ENCODE measurements around the gene GPBAR1. TPM values are rescaled to one million over a fixed set of nuclear protein-coding genes. Genes with fewer than 3 reads are reported as not detected.

Gene GPBAR1
- total RNA-seq, 1 donor from 2014 or later: 0.54 TPM

DNA sequence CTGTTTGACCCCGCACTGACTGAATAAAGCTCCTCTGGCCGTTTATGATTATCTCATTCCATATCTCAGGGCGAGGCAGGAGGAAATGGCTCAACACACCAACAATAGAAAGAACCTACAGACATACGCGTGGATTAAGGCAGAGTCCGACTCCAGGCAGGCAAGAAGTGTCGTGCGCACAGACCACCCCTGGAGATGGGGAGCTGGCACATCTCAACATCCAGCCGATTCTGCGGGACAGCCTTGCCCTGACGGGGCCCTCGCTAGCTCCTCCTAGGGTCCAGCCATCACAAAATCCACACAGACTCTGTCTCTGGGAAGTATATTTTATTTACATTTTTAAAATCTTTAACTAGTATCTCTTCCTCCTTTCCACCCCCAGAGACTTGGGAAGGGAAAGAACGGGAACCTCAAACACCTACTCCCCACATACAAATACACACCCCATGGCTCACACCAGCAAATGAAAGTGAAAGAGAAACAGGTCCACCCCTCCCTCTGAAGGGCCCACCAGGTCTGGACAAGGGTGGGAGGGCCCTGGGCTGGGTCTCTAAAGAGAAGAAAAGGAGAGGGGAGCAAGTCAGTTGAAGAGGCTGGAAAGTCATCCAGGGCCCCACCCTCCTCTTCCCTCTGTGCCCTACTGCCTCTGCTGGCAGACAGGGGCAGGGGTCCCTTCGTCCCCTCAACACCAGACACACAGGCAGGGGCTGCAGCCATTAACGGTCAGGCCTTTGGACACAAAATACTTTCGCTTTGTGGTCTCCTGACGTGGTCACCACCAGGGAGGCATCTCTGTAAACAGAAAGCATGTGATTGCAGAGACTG, 3.2 kb downstream of the GPBAR1 start:
- intact Hi-C loops (cut with micrococcal nuclease): no loop called here

DNA sequence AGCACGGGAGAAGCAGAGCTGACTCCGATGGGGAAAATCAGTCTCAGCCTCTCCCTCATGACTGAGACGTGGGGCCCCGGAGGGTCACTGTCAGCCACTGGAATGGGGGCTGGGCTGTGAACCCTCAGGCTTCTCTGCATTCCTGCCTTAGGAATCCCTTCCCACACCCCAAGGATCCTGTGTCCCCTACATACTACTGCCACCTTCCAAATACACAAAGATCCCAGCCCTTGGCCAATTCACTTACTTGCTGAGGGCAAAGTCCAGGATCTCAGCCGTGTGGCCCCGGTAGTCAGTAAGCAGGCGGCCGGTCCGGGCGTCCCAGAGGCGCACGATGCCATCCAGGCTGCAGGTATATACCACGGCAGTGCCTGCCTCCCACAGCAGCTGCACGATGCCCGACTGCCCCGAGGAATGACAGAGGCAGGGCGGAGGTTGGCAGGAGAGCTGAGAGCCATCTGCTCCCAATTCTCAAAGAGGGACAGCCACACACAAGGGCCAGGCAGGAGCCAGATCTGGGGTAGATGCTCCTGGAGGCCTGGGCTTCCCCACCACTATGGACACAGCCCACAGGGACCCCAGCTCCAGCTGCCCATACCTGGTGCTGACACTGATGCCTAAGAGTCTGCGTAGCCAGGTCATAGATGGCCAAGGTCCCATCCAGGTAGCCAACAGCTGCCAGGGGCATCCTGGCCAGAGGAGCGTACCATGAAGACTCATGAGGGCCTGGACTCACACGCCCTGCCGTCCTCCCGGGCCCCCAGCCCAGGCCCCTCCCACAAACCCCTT, 4.2 kb downstream of the GPBAR1 start:
- H3K4me3 Mint-ChIP-seq: no peak overlapping the region
- intact Hi-C loops (cut with micrococcal nuclease): no loop called here

More for the DNA sequence above, 3.2 kb downstream of the GPBAR1 start:
- H3K27me3 Mint-ChIP-seq (ENCODE audit: insufficient read depth): no peaks in the 10 kb centered on the region
- H3K4me3 Mint-ChIP-seq: no peak overlapping the region
- peaks cover 18% of the 10 kb centered on the region for H3K36me3 Mint-ChIP-seq (ENCODE audit: low read depth)
- peak overlapping the region; percentile 71 for H3K27ac Mint-ChIP-seq
- H3K4me1 Mint-ChIP-seq (ENCODE audit: low read depth): peaks cover 18% of the 10 kb centered on the region
- DNase-seq (ENCODE audit: low spot score): no peak
- no peaks in the 10 kb centered on the region for H3K9me3 Mint-ChIP-seq

DNA sequence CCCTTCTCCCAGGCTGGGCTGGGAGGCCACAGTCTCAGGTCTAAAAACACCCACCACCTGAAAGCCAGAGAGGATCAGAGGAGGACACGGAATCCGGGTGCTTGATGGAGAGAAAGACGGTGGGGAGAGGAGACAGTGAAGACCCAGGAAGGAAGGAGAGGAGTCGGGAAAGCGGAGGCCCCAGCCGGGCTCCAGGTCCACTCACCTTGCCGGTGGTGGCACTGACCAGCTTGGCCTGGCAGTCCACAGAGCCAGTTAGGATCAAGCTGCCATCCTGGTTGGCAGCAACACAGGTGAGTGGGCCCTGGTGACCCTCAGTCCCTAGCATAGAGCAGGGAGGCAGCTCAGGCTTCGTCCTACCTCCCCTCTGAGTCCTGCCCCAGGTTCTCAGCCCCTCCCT, 4.8 kb downstream of the GPBAR1 start:
- Mint-ChIP-seq H3K9me3 (no peaks in the 10 kb centered on the region), H3K4me1 (ENCODE audit: low read depth) (peaks cover 23% of the 10 kb centered on the region), H3K4me3 (no peak overlapping the region), H3K27me3 (ENCODE audit: insufficient read depth) (peaks cover 1% of the 10 kb centered on the region), H3K36me3 (ENCODE audit: low read depth) (peaks cover 25% of the 10 kb centered on the region), H3K27ac (no peak overlapping the region)
- intact Hi-C loops (cut with micrococcal nuclease): no loop called here
- no peak for DNase-seq (ENCODE audit: low spot score)

More for the DNA sequence above, 4.2 kb downstream of the GPBAR1 start:
- Mint-ChIP-seq H3K9me3 (no peaks in the 10 kb centered on the region), H3K27me3 (ENCODE audit: insufficient read depth) (peaks cover 1% of the 10 kb centered on the region), H3K27ac (no peak overlapping the region), H3K4me1 (ENCODE audit: low read depth) (peaks cover 23% of the 10 kb centered on the region), H3K36me3 (ENCODE audit: low read depth) (peaks cover 24% of the 10 kb centered on the region)
- DNase-seq (ENCODE audit: low spot score): no peak

DNA sequence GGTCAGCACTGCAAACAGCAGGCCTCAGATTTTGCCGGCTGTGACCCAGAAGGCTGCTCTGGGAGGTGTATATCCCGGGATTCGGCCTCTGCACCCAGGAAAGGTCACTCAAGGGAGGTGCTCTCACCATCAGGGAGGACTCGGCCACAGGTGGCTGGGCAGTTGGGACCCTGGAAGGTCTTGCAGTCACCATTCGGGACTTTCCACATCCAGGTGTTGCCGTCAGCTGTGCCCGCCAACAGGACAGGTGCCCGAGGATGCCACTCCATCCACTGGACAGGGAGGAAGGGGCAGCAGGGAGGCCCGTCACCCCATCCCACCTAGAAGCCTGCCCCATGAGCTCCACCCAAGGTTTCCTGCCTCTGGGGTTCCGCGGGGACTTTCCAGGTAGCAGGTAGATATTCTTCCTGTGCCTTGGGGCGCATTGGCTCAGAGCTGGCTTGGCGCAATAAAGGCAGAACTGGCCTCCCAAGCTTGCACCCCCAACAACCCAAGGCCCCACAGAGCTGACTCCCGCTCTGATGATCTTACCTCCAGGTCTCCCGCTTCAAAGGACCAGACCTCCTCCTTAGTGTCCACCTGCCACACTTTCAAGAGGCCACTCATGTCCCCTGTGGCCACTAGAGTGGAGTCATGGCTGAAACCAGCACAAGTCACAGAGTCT, 5.6 kb downstream of the GPBAR1 start:
- DNase-seq (ENCODE audit: low spot score): no peak
- Mint-ChIP-seq H3K27me3 (ENCODE audit: insufficient read depth) (peaks cover 1% of the 10 kb centered on the region), H3K36me3 (ENCODE audit: low read depth) (peaks cover 25% of the 10 kb centered on the region), H3K4me3 (no peak overlapping the region), H3K27ac (peak overlapping the region; percentile 34), H3K9me3 (no peaks in the 10 kb centered on the region), H3K4me1 (ENCODE audit: low read depth) (peaks cover 30% of the 10 kb centered on the region)
- intact Hi-C loops (cut with micrococcal nuclease): no loop called here

DNA sequence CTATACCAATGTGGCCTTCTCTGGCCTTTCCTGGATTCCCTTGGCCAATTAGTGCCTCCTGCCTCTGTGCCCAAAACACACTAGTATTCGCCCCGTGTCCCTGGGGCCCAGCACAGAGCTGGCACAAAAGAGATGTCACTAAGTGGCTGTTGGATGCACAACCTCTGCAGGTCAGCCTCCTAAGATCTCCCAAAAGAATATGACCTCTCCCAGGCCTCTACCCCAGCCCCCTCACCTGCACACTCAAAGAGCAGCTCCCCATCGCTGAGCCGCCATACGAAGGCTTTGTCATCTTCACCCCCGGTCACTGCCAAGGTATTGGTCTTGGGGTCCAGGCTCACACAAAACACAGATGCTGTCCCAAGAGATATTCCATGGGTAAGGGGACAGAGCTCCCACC, 6.4 kb downstream of the GPBAR1 start:
- H3K4me1 Mint-ChIP-seq (ENCODE audit: low read depth): peaks cover 38% of the 10 kb centered on the region
- intact Hi-C loops (cut with micrococcal nuclease): no loop called here
- peaks cover 30% of the 10 kb centered on the region for H3K36me3 Mint-ChIP-seq (ENCODE audit: low read depth)
- H3K9me3 Mint-ChIP-seq: no peaks in the 10 kb centered on the region
- no peak overlapping the region for H3K27ac Mint-ChIP-seq
- H3K4me3 Mint-ChIP-seq: peak overlapping the region; percentile 31
- DNase-seq (ENCODE audit: low spot score): no peak
- peaks cover 1% of the 10 kb centered on the region for H3K27me3 Mint-ChIP-seq (ENCODE audit: insufficient read depth)

DNA sequence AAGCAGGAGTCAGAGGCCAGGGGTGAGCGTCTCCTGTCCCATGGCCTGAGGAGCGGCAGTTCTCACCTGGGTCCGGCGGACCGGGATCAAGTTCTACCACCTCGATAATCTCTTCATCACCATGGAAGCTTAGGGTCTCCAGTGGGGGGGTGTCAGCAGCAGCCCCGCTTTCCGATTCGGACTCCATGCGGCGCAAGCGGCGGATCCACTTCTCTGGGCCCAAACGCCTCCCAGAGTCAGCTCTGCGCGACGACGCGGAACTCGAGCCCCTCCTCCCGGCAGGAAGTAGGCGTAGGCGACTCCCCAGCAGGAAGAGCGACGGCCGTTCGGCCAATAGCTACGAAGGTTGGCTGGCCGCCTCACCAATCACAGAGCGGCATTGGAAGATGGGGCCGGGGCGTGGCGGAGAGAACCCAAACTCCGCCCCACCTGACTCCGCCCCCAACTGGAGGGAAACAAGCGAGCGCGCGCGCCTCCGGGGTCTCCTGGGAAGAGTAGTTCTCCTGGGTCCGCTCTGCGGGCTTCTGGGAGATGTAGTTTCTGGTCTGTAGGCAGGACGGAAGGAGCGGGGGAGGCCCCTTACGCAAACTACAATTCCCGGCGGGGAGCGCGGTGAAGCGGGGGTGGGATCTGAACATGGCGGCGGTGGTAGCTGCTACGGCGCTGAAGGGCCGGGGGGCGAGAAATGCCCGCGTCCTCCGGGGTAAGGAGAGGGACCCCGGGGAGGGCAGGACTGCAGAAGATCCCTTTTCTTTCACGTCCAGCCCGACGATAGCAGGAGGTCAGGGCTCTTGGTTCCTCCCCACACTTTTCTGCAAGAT, 9.3 kb downstream of the GPBAR1 start, which contains the start of the genes AAMP and PNKD:
Gene AAMP, minus strand, starts transcription at position 238 of the 821 bp plus-strand sequence. Its CDS starts 51 bp downstream, at position 187.
Gene PNKD, plus strand, starts transcription at position 620 of the 821 bp plus-strand sequence. Its CDS starts 17 bp downstream, at position 637.
- intact Hi-C loops (cut with micrococcal nuclease): loop anchor here (1.0 to 5.0 kb wide), 12 partner anchors 15 to 1272 kb away; partner anchors contain the start of genes ARPC2, BCS1L, CHPF and CNOT9
- H3K27me3 Mint-ChIP-seq (ENCODE audit: insufficient read depth): peaks cover 1% of the 10 kb centered on the region
- H3K27ac Mint-ChIP-seq: peak within 1 kb of the TSS; percentile 87
- no peaks in the 10 kb centered on the region for H3K9me3 Mint-ChIP-seq
- peaks cover 42% of the 10 kb centered on the region for H3K36me3 Mint-ChIP-seq (ENCODE audit: low read depth)
- peaks cover 38% of the 10 kb centered on the region for H3K4me1 Mint-ChIP-seq (ENCODE audit: low read depth)
- peak; percentile 100 for DNase-seq (ENCODE audit: low spot score)
- peak within 1 kb of the TSS; percentile 89 for H3K4me3 Mint-ChIP-seq

DNA sequence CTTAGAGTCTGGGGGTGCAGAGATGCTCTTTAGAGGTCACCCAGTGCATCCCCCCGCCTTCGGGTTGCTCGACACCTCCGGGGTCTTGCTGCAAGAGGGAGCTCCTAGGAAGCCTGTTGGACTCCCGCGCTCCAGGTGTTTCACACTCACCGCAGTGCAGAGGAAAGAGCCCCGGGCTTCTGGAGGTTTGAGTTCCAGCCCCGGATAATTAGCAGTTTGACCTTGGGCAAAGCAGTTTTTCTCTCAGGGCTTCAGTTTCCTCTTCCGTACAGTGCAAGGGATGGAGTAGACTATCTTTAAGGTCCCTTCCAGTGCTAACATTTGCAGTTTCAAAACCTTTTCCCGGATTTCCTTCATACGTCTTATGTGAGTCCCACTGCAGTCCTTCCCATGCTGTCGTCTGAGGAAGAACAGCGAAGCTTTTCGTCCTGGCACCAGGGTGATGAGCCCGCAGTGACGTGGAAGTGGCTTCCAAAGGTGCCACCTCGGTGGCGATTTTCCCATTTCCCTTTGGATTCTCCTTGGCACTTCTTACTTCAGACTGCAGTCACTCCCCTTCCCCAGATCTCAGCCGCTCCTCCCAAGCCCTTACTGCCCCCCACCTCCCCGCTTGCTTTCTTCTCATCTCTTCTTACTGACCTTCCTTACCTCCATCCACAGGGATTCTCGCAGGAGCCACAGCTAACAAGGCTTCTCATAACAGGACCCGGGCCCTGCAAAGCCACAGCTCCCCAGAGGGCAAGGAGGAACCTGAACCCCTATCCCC, 10.1 kb downstream of the GPBAR1 start:
- Mint-ChIP-seq H3K4me3 (peak overlapping the region; percentile 89), H3K36me3 (ENCODE audit: low read depth) (peaks cover 48% of the 10 kb centered on the region), H3K27ac (peak overlapping the region; percentile 87), H3K9me3 (no peaks in the 10 kb centered on the region), H3K4me1 (ENCODE audit: low read depth) (peaks cover 38% of the 10 kb centered on the region), H3K27me3 (ENCODE audit: insufficient read depth) (peaks cover 1% of the 10 kb centered on the region)
- intact Hi-C loops (cut with micrococcal nuclease): loop anchor here (1.0 to 5.0 kb wide), 12 partner anchors 15 to 1271 kb away; partner anchors contain the start of genes ARPC2, BCS1L, CHPF and CNOT9
- DNase-seq (ENCODE audit: low spot score): no peak

DNA sequence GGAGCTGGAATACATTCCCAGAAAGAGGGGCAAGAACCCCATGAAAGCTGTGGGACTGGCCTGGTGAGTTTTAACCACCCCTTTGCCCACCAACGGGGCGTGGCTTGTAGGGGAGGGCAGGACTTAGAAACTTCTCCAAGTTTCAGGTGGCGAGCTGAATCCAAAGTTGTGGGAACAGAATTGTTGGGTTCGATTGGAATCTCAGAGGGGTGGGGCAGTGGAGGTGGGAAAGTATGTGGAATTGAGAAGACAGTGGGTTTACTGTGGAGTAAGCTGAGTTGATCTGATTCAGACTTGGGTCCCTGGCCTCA, 10.6 kb downstream of the GPBAR1 start:
- Mint-ChIP-seq H3K27ac (peak overlapping the region; percentile 37), H3K4me3 (peak overlapping the region; percentile 89), H3K4me1 (ENCODE audit: low read depth) (peaks cover 38% of the 10 kb centered on the region), H3K9me3 (no peaks in the 10 kb centered on the region), H3K27me3 (ENCODE audit: insufficient read depth) (peaks cover 1% of the 10 kb centered on the region), H3K36me3 (ENCODE audit: low read depth) (peaks cover 50% of the 10 kb centered on the region)
- DNase-seq (ENCODE audit: low spot score): no peak
- intact Hi-C loops (cut with micrococcal nuclease): loop anchor here (5.0 kb wide), 1 partner anchor 1271 kb away; the partner anchor contains the start of genes CHPF and TMEM198

DNA sequence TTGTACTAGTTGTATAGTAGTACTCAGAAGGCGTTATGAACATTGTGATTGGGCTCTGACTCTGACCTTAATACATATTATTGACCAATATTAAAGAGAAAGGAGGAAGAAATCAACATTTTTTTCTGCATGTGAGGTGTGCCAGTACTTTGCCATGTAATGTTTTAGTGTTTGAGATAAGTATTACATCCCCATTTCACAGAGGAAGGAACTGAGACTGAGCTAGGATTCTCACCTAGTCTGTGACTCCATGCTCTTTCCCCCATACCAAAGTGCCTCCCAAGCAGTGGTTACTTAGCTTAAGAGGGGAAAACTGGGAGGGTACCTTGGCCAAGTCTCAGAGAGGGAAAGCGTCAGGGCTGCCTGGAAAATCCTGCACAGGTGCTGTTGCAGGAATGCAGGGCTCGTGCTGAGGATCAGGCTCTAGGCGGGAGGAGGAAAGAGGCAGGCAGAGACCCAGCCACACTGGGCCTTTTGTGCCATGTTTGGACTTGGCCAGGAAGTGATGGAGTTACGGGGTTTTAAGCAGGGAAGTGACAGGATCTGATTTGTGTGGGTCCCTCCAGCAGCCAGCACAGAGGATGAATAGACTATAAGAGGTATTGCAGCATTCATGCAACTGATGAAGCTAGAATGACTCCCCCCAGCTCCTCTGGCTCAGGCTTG, 11.2 kb downstream of the GPBAR1 start:
- peak overlapping the region; percentile 37 for H3K27ac Mint-ChIP-seq
- peaks cover 1% of the 10 kb centered on the region for H3K27me3 Mint-ChIP-seq (ENCODE audit: insufficient read depth)
- peaks cover 34% of the 10 kb centered on the region for H3K4me1 Mint-ChIP-seq (ENCODE audit: low read depth)
- no peaks in the 10 kb centered on the region for H3K9me3 Mint-ChIP-seq
- peak overlapping the region; percentile 89 for H3K4me3 Mint-ChIP-seq
- no peak for DNase-seq (ENCODE audit: low spot score)
- intact Hi-C loops (cut with micrococcal nuclease): loop anchor here (1.0 to 5.0 kb wide), 6 partner anchors 20 to 1270 kb away; partner anchors contain the start of genes CATIP, CHPF, TMBIM1 and TMEM198
- H3K36me3 Mint-ChIP-seq (ENCODE audit: low read depth): peaks cover 53% of the 10 kb centered on the region

DNA sequence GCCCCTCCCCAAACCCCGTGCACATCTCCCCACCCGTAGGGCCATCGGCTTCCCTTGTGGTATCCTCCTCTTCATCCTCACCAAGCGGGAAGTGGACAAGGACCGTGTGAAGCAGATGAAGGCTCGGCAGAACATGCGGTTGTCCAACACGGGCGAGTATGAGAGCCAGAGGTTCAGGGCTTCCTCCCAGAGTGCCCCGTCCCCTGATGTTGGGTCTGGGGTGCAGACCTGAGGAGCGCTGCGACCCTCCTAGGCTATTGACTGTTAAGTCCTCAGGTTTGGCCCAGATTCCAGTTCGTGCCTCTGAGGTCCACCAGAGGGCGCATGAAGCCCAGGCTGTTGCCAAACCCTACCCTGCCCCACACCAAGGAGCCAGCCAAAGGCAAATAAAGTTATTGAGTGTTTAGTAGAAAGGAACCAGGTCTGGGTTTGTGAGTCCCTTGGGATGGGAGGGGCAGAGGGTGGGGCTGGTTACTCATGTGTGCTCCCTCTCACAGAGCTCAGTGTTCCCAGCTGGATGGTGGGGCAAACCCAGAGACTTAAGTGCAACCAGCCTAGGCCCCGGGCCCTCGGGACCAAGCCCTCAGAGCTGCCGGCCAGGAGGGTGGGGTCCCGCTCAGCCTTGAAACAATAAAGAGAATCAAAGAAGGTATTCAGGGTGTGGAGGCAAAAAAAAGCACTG, 11.9 kb downstream of the GPBAR1 start:
- peaks cover 53% of the 10 kb centered on the region for H3K36me3 Mint-ChIP-seq (ENCODE audit: low read depth)
- H3K9me3 Mint-ChIP-seq: no peaks in the 10 kb centered on the region

More for the DNA sequence above, 11.9 kb downstream of the GPBAR1 start:
- intact Hi-C loops (cut with micrococcal nuclease): loop anchor here (1.0 to 5.0 kb wide), 6 partner anchors 20 to 1270 kb away; partner anchors contain the start of genes CATIP, CHPF, TMBIM1 and TMEM198
- H3K4me1 Mint-ChIP-seq (ENCODE audit: low read depth): peaks cover 34% of the 10 kb centered on the region
- H3K27ac Mint-ChIP-seq: no peak overlapping the region
- peak; percentile 64 for DNase-seq (ENCODE audit: low spot score)
- H3K4me3 Mint-ChIP-seq: peak overlapping the region; percentile 89
- peaks cover 1% of the 10 kb centered on the region for H3K27me3 Mint-ChIP-seq (ENCODE audit: insufficient read depth)
